C4-2B (cell line): ENCODE results near the gene MRPL4.
A peak's percentile ranks its signal among the peaks of the same experiment; 100 is the strongest.
"Not testable (repeated sequence)": the region's sequence is repeated elsewhere in the genome, so short reads cannot be mapped to it uniquely, and the experiment has no call there.

Experiments
- H3K27ac ChIP-seq: fragments of 450-650 bp; 2 replicates; pipeline ENCODE4 v1.5.1; 2017
- ZFX ChIP-seq: fragments of 450-650 bp; IDR thresholded peaks from 2 replicates; pipeline ENCODE4 v1.6.1; 2017
- TF ChIP-seq, protein P1 (sequence below): fragments of 450-650 bp; conservative IDR thresholded peaks from 2 replicates; pipeline ENCODE4 v1.5.1; 2017; ENCODE audit warnings: mild to moderate bottlenecking

Gene MRPL4

DNA sequence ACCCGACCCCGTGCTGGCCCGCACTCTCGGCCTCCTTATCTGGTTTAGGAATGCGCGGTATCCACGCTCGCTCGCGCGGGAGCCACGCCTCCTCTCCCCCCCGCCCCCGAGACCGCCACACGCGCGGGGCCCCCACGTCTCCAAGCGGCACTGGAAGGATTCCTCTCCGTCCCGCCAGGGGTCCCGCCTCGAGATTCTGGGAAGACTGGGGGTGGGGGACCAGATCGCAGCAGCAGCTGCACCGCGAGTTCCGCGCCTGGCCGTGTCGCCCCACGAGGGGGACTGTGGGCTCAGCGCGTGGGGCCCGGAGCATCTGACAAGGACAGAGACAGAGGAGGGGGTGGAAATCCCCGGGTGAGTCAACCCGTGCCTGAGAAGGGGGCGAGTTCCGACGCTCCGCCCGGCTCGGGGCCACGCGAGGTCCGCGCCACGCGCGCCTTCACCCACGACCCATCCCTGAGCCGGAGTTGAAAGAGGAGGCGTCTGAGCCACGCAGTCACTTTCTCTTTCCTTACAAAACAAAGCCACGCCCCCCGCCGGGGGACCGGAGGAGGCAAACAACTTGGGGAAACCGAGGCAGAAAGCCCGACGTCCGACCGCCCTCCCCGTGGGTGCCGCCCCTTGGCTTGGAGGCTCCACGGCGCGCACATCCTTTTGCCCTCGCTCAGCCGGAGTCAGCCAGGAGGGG is 21.7 kb upstream of the MRPL4 start:
- peak overlapping the region; percentile 56 for H3K27ac ChIP-seq

GRCh38 chr19:10230861-10231611 is 21.0 kb upstream of the MRPL4 start, which contains the start of gene S1PR2:
Gene S1PR2, minus strand, starts transcription at chr19:10231331. Its CDS starts 6,426 bp downstream, at chr19:10224905.
- peak within 1 kb of the TSS; percentile 56 for H3K27ac ChIP-seq
- TF ChIP-seq ZFX: peak; percentile 51; the same call in 1 of the 2 replicates
- TF ChIP-seq, protein P1, sequence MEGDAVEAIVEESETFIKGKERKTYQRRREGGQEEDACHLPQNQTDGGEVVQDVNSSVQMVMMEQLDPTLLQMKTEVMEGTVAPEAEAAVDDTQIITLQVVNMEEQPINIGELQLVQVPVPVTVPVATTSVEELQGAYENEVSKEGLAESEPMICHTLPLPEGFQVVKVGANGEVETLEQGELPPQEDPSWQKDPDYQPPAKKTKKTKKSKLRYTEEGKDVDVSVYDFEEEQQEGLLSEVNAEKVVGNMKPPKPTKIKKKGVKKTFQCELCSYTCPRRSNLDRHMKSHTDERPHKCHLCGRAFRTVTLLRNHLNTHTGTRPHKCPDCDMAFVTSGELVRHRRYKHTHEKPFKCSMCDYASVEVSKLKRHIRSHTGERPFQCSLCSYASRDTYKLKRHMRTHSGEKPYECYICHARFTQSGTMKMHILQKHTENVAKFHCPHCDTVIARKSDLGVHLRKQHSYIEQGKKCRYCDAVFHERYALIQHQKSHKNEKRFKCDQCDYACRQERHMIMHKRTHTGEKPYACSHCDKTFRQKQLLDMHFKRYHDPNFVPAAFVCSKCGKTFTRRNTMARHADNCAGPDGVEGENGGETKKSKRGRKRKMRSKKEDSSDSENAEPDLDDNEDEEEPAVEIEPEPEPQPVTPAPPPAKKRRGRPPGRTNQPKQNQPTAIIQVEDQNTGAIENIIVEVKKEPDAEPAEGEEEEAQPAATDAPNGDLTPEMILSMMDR: no peak

More for the DNA sequence above, 21.7 kb upstream of the MRPL4 start:
- TF ChIP-seq ZFX: no peak
- TF ChIP-seq, protein P1: no peak

- TF ChIP-seq, protein P1: no peak
- no peak for TF ChIP-seq ZFX
Measured at GRCh38 chr19:10231612-10232228, 20.3 kb upstream of the MRPL4 start.

GRCh38 chr19:10233946-10234345 is 18.1 kb upstream of the MRPL4 start:
- H3K27ac ChIP-seq: no peak overlapping the region
- TF ChIP-seq, protein P1: no peak
- TF ChIP-seq ZFX: no peak

More at GRCh38 chr19:10231612-10232228, 20.3 kb upstream of the MRPL4 start:
- H3K27ac ChIP-seq: no peak overlapping the region

- no peak overlapping the region for H3K27ac ChIP-seq
Measured at GRCh38 chr19:10235003-10235402, 17.0 kb upstream of the MRPL4 start.

GRCh38 chr19:10235409-10235808 is 16.6 kb upstream of the MRPL4 start:
- not testable (repeated sequence) for H3K27ac ChIP-seq

More at GRCh38 chr19:10235003-10235402, 17.0 kb upstream of the MRPL4 start:
- no peak for TF ChIP-seq ZFX
- TF ChIP-seq, protein P1: no peak

DNA sequence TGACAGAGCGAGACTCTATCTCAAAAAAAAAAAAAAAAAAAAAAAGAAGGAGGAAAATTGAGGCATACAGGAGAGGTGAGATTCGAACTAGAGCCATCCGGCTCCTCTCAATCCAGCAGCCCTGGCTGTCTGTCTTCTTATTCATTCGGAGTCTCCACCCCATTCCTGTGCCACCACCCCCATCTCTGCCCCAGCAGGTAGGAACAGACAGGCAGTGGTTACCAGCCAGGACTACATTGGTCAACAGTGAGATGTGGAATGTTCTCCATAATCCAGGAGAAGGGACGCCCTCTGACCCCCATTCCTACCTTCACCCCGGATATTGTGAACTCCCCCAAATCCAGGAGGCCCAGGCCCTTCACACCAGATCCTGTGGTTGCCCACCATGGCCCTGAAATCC is 14.3 kb upstream of the MRPL4 start:
- no peak overlapping the region for H3K27ac ChIP-seq
- TF ChIP-seq, protein P1: no peak
- no peak for TF ChIP-seq ZFX
